GM04504 (cell line): ENCODE measurements around the gene YARS1.
A peak's percentile ranks its signal among the peaks of the same experiment; 100 is the strongest.

Experiments
- DNase-seq: peaks from one replicate; pipeline ENCODE4 v3.0.0-alpha.2; 2012; ENCODE audit warnings: low read depth

The YARS1 gene

DNA sequence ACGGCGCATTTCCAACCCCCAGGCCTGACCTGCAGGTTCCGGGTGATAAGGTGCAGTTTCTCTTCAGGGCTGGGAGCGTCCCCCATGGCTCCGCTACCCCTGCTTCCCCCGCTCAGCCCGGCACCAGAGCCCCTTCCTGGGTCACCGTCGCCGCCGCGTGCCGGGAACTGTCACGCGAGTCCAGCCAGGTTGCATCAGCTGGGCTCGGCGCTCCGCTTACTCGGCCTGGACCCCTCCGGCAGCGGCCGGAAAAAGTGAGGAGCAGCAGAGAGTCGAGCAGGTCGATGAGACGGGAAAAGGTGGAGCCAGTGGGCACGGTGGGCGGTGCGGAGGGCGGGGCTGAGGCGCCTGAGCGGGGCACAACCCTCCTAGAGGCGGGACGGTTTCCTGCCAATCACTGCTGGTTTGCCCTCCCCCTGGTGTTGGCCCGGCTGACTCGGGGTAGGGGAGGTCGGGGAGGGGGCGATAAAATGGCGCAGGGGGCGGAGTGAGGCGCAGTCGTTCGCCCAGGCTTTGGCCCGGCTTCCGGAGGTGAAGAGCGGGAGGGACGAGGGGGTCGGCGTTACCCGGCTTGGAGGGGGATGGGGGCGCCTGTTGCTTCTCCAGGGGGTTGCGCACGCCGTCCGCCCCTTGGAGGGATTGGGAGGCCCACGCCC is at the start of gene YARS1, which contains the start of gene S100PBP:
TSS of gene YARS1 (minus strand) at position 200 of the 656 bp plus-strand sequence. CDS start at position 86, 114 bp downstream.
TSS of gene S100PBP (plus strand) at position 495 of the 656 bp plus-strand sequence. CDS start 8,447 bp downstream, outside the sequence.
- DNase-seq = peak; percentile 98

DNA sequence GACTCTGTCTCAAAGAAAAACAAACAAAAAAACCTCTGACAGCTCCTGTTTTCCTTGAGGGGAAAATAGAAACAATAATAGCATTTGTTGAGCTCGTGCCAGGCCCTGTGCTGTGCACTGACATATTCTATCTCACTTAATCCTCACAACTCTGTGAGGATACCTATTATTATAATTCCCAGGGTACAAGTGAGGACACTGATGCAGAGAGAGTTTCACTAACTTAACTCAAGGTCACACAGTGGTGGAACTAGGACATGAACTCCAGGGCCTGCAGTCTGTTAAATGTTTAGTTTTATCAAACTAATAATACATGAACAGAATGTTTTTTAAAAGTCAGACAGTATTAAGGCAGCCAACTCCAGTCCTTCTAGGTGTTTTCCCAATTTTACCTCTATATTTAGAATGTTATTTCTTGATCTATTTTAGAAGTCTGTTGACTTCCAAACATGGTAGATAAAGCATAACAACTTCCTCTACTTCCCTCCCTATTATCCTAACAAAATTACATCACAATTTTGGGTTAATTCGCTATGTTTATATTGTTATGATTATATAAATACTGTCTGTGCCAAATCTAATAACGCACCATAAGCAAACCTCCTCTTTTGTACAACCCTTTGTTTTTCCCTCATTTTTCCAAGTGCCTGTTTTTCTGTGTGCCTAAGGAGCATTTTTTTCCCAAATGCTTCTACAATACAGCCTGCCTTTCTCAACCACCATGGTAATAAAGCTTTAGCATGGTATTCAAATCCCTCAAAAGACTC is 48.7 kb upstream of the YARS1 start:
- DNase-seq = no peak

- DNase-seq = no peak
Observed at GRCh38 chr1:32864375-32865019, 47.3 kb upstream of the YARS1 start.

- no peak for DNase-seq
Observed at GRCh38 chr1:32863881-32864245, 46.7 kb upstream of the YARS1 start.

GRCh38 chr1:32863218-32863880 is 46.2 kb upstream of the YARS1 start:
- DNase-seq = no peak

DNA sequence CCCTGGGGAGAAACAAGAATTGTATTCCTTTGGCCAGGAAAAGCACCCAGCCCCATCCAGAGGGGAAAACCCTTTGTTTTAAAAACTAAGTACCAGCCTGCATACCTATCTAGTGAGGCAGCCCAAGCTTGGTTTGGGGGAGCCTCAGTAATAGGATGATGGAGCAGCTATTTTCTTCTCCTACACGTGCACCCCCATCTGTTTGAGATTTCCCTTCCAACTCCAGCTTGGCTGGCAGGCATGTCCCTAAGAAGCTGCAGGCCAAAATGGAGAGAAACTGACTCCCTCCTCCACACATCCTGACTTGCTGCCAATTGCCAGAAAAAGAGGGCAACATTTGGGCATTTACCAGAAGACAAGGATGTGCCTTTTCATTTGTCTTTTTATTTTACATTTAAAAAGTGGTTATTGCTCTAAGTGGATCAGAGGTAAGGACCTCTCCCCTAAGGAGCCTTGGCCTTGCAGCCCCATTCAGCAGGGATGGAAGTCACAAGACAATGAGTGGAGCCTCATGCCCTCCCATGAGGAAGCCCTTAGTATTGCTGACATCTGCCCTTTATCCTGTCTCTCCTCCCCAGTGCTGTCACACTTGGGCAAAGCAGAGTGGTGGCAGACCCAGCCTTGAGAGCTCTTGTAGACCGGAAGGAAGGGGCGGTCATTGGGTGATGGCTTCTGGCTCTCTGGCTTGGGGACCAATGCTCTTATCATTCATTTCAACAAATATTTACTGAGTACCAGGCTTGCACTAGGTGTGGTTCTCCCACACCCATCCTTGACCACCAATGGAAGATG is 44.9 kb upstream of the YARS1 start:
- DNase-seq = no peak

- DNase-seq = no peak
Observed at GRCh38 chr1:32860566-32860965, 43.4 kb upstream of the YARS1 start.

- no peak for DNase-seq
Observed at GRCh38 chr1:32859915-32860314, 42.8 kb upstream of the YARS1 start.

- no peak for DNase-seq
Observed at GRCh38 chr1:32858791-32859190, 41.6 kb upstream of the YARS1 start.

DNA sequence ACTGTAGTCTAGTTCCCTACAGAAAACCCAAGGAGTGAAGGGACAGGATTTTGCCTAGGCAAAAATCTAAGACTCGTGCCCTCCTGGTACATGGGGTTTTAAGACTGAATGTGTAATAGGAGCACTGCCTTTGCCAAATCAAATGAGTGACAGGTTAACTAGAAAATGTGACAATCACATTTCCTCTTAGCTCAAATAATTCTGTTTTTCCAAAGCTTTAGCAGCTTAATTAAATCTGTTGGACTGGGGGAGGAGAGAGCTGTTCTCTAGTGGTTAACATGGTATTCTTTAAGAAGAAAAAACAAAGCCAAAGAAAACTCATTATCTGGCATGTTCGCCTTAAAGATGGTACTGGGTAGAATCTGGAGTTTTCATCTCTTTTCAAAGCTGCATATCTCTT is 41.0 kb upstream of the YARS1 start:
- DNase-seq = no peak

- DNase-seq = no peak
Observed at GRCh38 chr1:32855861-32856617, 38.9 kb upstream of the YARS1 start.

GRCh38 chr1:32848354-32849063 is 31.4 kb upstream of the YARS1 start:
- DNase-seq = no peak

- DNase-seq = no peak
Observed at GRCh38 chr1:32831878-32832277, 14.7 kb upstream of the YARS1 start.

GRCh38 chr1:32830092-32830852 is 13.1 kb upstream of the YARS1 start:
- DNase-seq = no peak

DNA sequence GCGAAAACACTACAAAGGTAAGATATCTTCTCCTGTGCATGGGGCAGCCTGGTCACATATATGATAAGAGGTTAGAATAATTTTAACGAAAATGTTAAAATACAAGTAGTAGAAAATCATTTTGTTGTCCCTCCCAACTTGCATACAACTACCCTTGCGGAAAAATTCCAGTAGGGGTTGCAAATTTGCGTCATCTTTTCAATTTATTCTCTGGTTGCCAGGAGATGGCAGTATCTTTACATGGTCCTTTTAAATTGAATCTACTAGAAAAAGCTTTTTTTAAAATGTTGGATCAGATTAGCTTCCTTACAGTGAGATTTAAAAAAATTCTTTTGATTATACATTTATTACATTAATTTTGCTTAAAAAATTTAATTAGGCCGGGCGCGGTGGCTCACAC is 11.2 kb upstream of the YARS1 start:
- no peak for DNase-seq

DNA sequence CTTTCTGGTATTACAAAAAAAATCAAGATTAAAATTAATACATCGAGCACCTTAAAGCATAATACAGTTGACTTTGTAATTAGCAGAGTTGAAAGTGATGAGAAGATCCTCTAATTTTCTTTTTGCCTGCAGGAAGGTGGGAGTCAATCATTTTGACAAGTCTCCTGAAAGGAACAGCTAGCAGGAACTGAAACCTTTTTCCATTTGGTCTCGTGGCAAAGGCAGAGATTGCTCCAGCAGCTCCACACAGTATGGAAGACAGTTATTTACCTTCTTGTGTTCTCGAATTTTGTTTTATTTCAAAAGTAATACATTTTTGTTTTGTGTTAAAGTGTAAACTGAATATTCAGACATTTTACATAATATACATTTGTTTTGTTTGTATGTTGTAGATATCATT is 8.0 kb upstream of the YARS1 start:
- DNase-seq = no peak

DNA sequence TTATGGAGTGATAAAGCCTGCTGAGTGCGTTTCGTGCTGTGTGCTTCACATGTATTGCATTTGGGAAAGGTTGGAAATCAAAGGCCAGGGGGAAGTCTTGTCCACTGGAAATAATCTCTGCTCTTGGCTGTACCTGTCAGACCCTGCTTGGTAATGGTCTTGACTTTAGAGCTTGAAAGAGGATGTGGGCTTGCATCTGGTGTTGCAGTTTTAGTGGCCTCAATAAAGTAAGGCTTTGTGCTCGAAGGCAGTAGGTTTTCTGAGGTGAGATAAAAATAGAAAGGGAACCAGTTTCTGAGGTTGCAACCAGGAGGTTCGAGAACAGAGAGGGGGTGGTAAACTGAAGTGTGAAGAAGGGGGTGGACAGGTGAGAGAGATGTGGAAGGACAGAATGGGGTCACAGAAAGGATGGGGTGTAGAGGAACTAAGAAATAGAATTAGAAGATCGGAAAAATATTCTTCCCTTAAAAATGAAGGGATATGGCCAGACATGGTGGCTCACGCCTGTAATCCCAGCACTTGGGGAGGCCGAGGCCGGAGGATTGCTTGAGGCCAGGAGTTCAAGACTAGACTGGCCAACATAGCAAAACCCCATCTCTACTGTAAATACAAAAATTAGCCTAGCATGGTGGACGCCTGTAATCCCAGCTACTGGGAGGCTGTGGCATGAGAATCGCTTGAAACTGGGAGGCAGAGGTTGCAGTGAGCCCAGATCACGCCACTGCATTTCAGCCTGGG is 1.8 kb upstream of the YARS1 start:
- no peak for DNase-seq

DNA sequence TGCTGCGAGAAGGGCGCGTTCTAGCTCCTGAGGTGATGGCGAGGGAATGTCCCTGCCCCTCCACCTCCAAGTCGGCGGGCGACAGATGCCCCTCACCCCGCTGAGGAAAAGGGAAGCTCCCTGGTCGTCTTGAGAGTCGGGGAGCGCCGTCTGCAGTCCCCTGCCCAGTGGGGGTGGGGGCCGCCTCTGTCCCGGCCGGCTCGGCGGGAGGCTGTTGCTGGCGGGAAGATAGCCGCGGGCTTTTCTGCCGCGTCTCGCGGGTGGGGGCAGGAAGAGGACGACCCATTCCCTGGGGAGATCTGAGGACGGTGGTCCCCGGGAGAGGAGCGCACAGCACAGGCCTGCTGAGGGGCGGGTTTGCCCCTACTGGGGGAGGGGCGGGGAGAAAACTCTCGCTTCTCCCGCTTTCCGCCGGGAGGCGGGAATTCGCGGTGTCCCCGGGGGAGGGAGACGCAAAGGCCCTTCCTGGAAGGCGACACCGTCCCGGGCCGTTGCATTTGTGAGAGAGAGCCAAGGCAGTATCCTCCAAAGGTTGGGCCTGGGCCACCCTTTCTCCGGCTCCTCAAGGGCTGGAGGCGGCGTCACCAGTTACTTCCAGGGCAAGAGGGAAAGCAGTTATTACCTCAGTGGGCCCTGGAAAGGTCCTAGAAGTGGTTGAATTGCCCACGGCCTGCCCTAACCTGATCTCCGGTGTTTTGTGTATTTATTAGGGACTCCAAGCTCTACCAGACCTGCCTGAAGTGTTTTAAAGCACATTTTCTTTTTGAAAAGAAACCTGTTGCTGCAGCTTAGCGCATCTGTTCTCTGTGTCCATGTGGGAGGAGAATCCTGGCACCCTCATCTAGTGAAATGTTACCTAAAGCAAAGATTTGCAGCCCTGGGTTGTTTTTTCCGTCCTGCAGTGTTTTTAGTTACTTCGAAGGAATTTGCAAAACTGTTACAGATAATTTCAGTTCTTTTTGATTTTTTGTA is 943 bp upstream of the YARS1 start:
- no peak for DNase-seq
